Activated gamma-delta T cell treated with anti-CD3 and anti-CD28 coated beads, Interleukin-2, amount 50 U/mL, for 16 hours (primary cell): ENCODE data around the gene NPFFR1.
"Not testable (repeated sequence)": the region's sequence is repeated elsewhere in the genome, so short reads cannot be mapped to it uniquely, and the experiment has no call there.

Experiments
- DNase-seq: peaks from one replicate; pipeline ENCODE4 v3.0.0-alpha.2; 2020; ENCODE audit warnings: low read depth

NPFFR1 gene

GRCh38 chr10:70222811-70223447, 60.9 kb downstream of the NPFFR1 start:
- not testable (repeated sequence) for DNase-seq

DNA sequence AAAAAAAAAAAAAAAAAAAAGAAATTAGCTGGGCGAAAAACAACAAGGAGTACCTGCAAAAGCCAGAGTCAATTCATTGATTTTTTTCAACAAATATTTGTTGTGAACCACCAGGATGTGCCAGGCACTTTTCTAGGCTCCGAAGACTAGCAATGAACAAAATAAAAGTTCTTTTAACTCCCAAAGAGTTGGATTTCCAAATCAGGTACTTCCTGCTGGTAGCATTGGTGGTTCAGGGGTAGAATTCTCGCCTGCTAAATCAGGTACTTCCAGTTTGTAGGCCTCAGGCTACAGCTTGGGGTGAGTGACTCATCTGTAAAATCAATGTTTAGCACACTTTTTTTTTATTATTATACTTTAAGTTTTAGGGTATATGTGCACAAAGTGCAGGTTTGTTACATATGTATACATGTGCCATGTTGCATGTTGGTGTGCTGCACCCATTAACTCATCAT, 61.4 kb downstream of the NPFFR1 start:
- DNase-seq: no peak

DNA sequence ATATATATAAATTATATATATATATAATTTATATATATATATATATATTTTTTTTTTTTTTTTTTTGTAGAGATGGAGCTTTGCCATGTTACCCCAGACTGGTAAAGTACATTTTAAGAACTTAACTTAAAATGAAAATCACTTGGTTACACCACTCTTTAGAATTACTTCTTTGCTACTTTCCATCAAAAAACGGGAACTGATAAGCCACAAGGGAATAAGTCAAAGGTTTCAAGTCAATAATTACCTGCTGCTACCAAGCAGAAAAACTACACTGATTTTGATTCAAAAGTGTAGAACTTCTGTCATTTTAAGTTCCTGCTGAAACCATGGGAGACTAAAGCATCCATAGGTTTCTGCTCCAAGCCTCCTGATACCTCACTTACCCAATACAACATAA, 62.8 kb downstream of the NPFFR1 start:
- DNase-seq: no peak

DNA sequence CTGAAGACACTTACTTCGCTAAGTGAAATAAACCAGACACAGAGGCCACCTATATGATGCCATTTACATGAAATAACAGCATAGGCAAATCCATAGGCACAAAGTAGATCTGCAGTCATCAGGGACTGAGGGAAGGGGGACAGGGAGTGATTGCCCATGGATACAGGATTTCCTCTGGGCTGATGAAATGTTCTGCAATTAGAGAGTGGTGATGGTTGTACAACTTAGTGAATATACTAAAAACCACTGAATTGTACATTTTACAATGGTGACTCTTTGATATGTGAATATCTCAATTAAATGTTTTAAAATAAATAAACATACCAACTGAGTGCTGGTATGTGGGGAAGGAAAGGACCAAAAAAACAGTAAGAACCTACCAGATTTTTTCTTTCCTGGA, 70.9 kb downstream of the NPFFR1 start:
- no peak for DNase-seq

- DNase-seq: no peak
Observed at GRCh38 chr10:70212277-70212676, 71.5 kb downstream of the NPFFR1 start.

- DNase-seq: no peak
Observed at GRCh38 chr10:70206762-70207161, 77.0 kb downstream of the NPFFR1 start.

GRCh38 chr10:70201105-70201504, 82.7 kb downstream of the NPFFR1 start:
- DNase-seq: no peak

- no peak for DNase-seq
Observed at GRCh38 chr10:70198696-70199466, 84.9 kb downstream of the NPFFR1 start.
